ENCODE data around the gene GLI1.

Gene GLI1

GRCh38 chr12:57461917-57462250 lies 2.3 kb downstream of the GLI1 start:
- no peak for DNase-seq

DNA sequence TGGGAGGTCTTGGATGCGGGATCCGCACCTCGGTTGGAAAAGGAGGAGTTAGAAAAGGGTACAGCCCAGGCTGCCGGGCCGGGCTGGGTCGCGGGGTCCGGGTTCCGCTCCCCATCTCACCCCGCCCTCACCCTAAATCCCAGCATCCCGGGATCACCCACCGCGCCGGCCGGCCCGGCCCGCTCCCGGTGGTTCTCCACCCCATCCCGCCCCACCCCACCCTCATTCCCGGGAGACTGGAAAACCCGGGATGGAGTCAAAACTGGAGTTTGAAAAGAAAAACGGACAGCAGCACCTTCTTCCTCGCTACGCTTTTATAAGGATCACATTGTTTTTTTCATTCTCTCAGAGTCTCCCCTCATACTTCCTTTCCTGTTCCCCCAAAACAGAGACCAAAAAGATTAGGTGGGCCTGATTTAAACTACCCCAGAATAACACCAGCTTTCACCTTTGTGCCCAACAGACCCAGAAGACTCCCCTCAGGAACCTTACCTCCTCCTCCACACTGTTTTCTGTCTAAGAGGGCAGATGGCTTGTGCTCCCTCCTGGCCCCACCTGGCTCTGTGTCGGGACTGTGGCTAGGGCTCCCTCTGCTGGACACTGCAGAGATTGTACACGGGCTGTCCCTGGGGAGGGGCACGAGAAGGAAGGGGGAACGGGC lies 2.8 kb downstream of the GLI1 start:
- DNase-seq: peak; percentile 72 to 87 (median 81)

GRCh38 chr12:57462912-57463253 lies 3.3 kb downstream of the GLI1 start:
- no peak for DNase-seq

DNA sequence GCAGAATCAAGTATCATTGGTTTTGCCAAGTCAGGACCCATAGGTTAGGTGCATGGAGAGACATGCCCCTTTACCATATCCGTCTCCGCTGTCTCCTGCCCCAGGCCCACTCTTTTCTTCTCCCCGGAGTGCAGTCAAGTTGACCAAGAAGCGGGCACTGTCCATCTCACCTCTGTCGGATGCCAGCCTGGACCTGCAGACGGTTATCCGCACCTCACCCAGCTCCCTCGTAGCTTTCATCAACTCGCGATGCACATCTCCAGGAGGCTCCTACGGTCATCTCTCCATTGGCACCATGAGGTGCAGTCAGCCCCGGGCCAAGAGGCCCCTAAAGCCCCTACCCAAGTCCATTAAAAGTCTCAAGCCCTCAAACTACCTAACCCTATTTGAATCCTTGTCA lies 5.0 kb downstream of the GLI1 start:
- DNase-seq: no peak

GRCh38 chr12:57465030-57465746 lies 5.6 kb downstream of the GLI1 start:
- no peak for DNase-seq

DNA sequence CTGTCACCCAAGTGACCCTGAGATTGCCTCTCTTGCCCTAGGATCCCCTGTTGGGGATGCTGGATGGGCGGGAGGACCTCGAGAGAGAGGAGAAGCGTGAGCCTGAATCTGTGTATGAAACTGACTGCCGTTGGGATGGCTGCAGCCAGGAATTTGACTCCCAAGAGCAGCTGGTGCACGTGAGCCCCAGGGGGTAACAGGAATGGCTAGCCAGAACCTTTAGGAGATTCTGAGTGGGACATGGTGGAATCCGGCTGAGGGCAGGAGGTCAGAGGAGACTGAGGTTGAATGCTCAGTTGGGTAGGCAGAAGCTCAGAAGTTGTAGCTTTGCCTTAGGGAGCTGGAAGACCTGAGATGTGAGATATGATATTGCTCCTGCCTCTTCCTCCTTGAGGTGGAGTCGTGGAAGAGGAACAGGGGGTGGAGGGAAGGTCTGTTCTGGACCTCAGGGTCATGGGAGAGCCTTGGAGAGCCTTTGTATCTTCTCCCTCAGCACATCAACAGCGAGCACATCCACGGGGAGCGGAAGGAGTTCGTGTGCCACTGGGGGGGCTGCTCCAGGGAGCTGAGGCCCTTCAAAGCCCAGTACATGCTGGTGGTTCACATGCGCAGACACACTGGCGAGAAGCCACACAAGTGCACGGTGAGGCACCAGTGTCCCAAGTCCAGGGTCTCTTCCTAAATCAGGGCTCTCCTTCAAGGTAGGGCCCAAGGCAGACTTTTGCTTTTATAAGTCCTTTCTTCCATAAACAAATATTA lies 6.3 kb downstream of the GLI1 start:
- no peak for DNase-seq

DNA sequence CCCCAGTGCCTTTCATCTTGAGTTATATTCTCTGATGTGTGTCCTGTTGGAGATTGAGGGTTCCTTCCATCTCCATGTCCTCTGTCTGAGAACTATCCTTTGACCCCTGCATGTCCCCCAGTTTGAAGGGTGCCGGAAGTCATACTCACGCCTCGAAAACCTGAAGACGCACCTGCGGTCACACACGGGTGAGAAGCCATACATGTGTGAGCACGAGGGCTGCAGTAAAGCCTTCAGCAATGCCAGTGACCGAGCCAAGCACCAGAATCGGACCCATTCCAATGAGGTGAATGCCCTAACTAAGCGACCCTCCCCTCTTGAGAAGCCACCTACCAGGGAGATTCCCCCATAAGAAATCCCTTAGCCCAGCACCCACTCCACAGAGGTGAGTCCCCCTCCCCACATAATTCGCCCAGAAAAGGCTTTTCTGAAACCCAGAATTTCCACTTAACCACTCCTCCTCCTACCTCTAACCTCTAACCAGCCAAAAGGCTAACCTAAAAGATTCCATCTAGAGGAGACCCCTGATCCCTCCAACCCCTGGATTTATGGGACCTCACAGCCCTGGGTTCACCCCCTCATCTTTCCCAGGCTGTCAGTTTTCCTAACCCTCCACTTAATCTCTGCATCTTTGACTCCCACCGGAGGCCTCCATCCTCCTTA lies 7.8 kb downstream of the GLI1 start:
- no peak for DNase-seq

DNA sequence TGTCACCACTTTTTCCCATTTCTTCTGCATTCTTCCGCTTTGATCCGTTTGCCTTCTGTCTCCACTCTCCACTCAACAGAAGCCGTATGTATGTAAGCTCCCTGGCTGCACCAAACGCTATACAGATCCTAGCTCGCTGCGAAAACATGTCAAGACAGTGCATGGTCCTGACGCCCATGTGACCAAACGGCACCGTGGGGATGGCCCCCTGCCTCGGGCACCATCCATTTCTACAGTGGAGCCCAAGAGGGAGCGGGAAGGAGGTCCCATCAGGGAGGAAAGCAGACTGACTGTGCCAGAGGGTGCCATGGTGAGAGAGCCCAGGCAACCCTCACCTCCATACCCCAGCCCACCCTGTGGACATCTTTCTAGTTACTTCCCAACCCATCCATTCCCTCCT lies 8.3 kb downstream of the GLI1 start:
- no peak for DNase-seq

DNA sequence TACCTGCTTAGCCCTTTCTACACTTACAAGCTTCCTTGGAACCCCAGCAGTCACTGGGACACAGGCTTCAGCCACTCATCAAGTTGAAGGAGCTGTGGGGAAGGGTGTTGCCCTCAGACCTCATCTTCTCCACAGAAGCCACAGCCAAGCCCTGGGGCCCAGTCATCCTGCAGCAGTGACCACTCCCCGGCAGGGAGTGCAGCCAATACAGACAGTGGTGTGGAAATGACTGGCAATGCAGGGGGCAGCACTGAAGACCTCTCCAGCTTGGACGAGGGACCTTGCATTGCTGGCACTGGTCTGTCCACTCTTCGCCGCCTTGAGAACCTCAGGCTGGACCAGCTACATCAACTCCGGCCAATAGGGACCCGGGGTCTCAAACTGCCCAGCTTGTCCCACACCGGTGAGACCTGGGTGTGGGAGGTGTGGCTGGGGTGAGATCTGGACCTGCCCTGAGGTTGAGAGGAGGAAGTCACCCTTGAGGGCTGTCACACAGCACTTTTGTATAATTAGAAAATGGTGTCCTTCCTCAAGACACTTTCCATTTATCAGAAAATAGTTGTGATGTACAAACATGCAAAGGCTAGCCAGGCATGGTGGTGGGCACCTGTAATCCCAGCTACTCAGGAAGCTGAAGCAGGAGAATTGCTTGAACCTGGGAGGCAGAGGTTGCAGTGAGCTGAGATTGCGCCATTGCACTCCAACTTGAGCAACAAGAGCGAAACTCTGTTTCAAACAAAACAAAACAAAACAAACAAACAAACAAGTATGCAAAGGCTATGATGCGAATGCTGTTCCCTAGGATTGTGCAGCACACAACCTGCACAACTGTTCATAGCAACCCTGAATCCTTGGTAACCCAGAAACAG lies 9.9 kb downstream of the GLI1 start:
- no peak for DNase-seq

DNA sequence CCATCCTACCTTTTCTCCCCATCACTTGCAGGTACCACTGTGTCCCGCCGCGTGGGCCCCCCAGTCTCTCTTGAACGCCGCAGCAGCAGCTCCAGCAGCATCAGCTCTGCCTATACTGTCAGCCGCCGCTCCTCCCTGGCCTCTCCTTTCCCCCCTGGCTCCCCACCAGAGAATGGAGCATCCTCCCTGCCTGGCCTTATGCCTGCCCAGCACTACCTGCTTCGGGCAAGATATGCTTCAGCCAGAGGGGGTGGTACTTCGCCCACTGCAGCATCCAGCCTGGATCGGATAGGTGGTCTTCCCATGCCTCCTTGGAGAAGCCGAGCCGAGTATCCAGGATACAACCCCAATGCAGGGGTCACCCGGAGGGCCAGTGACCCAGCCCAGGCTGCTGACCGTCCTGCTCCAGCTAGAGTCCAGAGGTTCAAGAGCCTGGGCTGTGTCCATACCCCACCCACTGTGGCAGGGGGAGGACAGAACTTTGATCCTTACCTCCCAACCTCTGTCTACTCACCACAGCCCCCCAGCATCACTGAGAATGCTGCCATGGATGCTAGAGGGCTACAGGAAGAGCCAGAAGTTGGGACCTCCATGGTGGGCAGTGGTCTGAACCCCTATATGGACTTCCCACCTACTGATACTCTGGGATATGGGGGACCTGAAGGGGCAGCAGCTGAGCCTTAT lies 10.8 kb downstream of the GLI1 start:
- DNase-seq: no peak

DNA sequence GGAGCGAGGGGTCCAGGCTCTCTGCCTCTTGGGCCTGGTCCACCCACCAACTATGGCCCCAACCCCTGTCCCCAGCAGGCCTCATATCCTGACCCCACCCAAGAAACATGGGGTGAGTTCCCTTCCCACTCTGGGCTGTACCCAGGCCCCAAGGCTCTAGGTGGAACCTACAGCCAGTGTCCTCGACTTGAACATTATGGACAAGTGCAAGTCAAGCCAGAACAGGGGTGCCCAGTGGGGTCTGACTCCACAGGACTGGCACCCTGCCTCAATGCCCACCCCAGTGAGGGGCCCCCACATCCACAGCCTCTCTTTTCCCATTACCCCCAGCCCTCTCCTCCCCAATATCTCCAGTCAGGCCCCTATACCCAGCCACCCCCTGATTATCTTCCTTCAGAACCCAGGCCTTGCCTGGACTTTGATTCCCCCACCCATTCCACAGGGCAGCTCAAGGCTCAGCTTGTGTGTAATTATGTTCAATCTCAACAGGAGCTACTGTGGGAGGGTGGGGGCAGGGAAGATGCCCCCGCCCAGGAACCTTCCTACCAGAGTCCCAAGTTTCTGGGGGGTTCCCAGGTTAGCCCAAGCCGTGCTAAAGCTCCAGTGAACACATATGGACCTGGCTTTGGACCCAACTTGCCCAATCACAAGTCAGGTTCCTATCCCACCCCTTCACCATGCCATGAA lies 11.5 kb downstream of the GLI1 start:
- DNase-seq: no peak

DNA sequence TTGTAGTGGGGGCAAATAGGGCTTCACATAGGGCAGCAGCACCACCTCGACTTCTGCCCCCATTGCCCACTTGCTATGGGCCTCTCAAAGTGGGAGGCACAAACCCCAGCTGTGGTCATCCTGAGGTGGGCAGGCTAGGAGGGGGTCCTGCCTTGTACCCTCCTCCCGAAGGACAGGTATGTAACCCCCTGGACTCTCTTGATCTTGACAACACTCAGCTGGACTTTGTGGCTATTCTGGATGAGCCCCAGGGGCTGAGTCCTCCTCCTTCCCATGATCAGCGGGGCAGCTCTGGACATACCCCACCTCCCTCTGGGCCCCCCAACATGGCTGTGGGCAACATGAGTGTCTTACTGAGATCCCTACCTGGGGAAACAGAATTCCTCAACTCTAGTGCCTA lies 12.1 kb downstream of the GLI1 start:
- DNase-seq: no peak

- DNase-seq: no peak
Measured at GRCh38 chr12:57472391-57472790, 12.8 kb downstream of the GLI1 start.

DNA sequence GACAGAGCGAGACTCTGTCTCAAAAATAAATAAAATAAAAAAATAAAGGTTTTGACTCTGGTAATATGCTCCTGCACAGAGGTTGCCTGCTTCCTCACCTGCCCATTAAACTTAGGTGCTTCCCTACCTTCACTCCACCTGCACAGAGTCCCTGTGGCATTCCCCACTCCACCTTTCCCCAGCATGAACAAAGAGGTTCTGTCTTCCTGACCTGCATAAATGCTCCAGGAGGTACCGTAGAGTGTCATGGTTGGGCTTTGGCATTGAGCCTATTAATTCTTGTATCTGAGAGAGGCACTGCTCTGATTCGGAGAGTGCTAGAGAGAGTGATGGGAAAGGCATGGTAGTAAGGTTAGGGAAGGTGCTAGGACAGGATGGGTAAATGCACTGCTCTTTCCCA lies 13.8 kb downstream of the GLI1 start:
- no peak for DNase-seq

GRCh38 chr12:57473886-57474285 lies 14.3 kb downstream of the GLI1 start:
- DNase-seq: no peak

DNA sequence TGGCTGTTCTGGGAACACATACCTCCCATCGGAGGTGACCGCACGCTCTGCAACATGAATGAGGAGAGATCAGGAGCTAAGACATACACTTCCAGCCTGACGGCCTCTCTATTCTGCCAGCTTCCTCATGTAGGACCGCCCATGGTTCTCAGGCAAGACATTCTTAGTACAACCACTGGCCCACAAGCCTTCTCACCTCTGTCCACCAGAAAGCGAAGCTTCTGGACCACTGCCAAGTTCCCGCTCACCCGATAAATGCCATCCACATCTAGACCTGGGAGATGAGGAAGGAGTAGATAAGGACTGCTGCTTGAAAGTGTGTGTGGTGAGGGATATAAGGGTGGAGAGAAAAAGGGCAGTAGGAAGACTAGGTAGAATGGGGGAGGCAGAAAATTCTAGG lies 14.8 kb downstream of the GLI1 start:
- no peak for DNase-seq

- DNase-seq: no peak
Measured at GRCh38 chr12:57474862-57475261, 15.3 kb downstream of the GLI1 start.

DNA sequence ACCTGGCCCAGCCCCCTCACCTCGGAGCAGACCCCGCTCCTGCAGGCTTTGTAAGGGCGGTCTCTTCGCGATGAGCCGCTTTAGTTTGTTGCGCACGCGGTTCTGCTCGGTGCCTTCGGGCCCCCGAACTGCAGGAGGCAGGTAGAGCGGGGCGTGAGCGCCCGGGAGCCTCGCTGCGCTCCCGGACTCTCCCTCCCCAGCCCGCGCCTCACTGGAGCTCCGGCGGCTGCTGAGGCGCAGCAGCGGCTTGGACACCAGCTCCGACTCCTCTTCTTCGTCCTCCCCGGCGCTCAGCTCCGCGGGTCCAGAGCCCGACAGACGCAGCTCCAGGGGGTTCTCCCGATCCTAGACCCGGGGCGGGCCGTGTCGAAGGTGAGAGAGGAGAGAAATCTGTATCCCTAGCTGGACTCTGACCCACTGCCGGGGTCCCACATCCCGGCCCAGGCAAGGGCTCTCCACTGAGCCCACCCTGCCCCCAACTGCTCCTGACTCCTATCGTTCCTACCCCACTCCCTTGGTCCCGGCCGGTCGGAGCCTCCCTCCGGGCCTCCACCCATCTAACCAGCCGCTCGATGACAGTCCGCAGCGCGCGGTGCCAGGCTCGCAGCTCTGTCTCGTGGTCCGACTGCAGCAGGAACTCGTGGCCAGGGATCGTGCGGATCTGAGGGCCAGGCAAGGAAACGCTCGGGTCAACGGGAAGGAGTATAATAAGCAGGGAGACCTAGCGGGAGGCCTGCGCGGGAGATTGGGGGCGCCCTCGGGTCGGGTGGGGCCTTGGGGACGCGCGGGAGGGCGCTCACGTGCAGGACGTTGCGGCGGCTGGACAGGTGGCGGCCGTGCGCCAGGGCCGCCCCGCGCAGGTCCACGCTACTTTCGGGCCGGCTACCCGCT lies 15.9 kb downstream of the GLI1 start:
- DNase-seq: no peak

DNA sequence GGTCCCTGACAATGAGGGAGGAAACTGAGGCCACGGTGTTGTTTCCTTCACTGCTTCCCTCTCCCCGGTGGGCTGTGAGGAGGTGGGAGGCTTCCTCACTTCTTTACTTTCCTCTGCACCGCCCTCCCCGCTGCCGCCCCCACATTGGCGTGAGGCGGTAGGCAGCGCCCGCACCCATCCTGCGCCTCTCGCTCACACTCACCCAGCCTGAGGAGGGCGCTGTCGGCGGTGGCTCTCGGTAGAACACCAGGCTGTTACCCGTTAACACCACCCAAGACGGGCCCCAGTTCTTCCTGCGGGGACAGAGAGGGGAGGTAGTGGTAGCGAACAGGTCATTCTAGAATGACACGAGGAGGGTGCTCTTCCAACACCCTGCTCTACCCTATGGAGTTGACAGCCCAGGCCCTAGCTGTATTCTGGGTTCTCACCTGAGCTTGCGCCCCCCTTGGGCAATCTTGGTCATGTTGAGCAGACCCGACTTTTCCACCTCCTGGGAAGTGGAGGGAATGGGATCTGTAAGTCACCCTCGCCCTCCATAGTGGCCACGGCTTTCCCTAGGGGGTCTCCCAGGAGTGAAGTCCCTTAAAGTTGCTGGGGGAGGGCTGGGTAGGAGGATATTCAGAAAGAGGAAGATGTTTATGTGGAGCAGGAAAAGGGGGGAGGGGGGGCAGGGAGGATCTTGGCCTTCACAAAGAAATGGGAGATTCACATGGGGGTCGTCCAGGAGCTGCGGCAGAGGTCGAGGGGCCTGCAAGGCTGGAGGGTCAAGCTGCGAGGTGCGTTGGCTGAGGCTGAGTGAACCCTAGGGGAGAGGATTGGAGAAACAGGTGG lies 16.8 kb downstream of the GLI1 start:
- peak in 4 of 5 donors; percentile 32 to 81 (median 56) for DNase-seq

Measured in T-helper 1 cell (primary cell).